HepG2 (cell line): Measurements from ENCODE around the gene STK38L. TPM values are rescaled to one million over a fixed set of nuclear protein-coding genes. Genes with fewer than 3 reads are reported as not detected.

Experiments
- ATAC-seq: fragments of 200-7000 bp; cut with Tn5 transposase; 3 replicates; pipeline ENCODE4 v1.9.1; 2020; ENCODE audit warnings: mild to moderate bottlenecking, moderate library complexity
- BruUV-seq: library from RNA; stranded (reverse); fragments of 400-500 nt; replicated peaks from 2 replicates; lab custom pipeline; 2021; lab: Mats Ljungman, UMichigan
- CTCF ChIA-PET: fragments of 300-600 bp; formaldehyde crosslinking; extraction: SDS; loops from one replicate; lab custom pipeline; 2021; ENCODE audit warnings: low total read pairs, inconsistent platforms, low intra/inter-chr PET ratio; lab: Yijun Ruan, JAX
- POLR2A ChIA-PET: fragments of 350-600 bp; sonication (Branson Sonifier 250); formaldehyde crosslinking; loops from one replicate; lab custom pipeline; 2020; ENCODE audit warnings: antibody characterized with exemption, inconsistent platforms; lab: Yijun Ruan, JAX
- DNase-seq: peaks from one replicate; pipeline ENCODE4 v3.0.0-alpha.2; 2015; ENCODE audit warnings: low spot score
- FAIRE-seq: peaks from 3 replicates; lab custom pipeline; 2011; peaks lifted over from hg19 to GRCh38; lab: Jason Lieb, UNC
- H2AFZ ChIP-seq: one replicate; pipeline ENCODE4 v1.6.1; 2011; ENCODE audit warnings: low read length, inconsistent platforms
- H3K27ac ChIP-seq: fragments of 300-600 bp; 3 replicates; pipeline ENCODE4 v1.8.0; 2011; ENCODE audit warnings: mixed run types, mild to moderate bottlenecking, mixed read lengths, low read length, inconsistent platforms; ENCODE audit not compliant: insufficient read depth; ENCODE audit errors: extremely low read length
- H3K27me3 ChIP-seq, 2 experiments: fragments of 200-600 bp in 1 of 2; 2 replicates in 1 of 2; 3 replicates in 1 of 2; pipeline versions ENCODE4 v1.6.0 to v1.8.0; 2011; ENCODE audit warnings: low read length in 2 of 2, mild to moderate bottlenecking in 2 of 2, moderate library complexity in 2 of 2, inconsistent platforms in 1 of 2; ENCODE audit not compliant: insufficient read depth in 2 of 2, control insufficient read depth in 1 of 2
- H3K36me3 ChIP-seq, 2 experiments: fragments of 200-600 bp in 1 of 2; replicated peaks in 1 of 2; 2 replicates in 1 of 2; 3 replicates in 1 of 2; pipeline versions ENCODE4 v1.5.1 to v1.8.0; 2011; ENCODE audit warnings: low read length in 2 of 2, inconsistent platforms in 1 of 2; ENCODE audit not compliant: insufficient read depth in 2 of 2, control insufficient read depth in 1 of 2
- H3K4me1 ChIP-seq: 2 replicates; pipeline ENCODE4 v1.5.1; 2012; ENCODE audit warnings: low read length, inconsistent platforms; ENCODE audit not compliant: insufficient read depth
- H3K4me2 ChIP-seq: 2 replicates; pipeline ENCODE4 v1.6.0; 2011; ENCODE audit warnings: low read depth, low read length, inconsistent platforms
- H3K4me3 ChIP-seq, 3 experiments: fragments of 200-600 bp in 1 of 3; sonication (generic), shearing (Covaris generic) in 1 of 3; replicated peaks in 1 of 3; 2 replicates each; pipeline ENCODE4 v1.5.1; 2011 to 2016; ENCODE audit warnings: low read length in 3 of 3, inconsistent platforms in 2 of 3, low read depth in 2 of 3, mild to moderate bottlenecking in 2 of 3, control low read depth in 1 of 3, mixed read lengths in 1 of 3; ENCODE audit not compliant: insufficient read depth in 1 of 3
- H3K79me2 ChIP-seq: one replicate; pipeline ENCODE4 v1.6.1; 2011; ENCODE audit warnings: low read length, inconsistent platforms; ENCODE audit not compliant: insufficient read depth
- H3K9ac ChIP-seq: 2 replicates; pipeline ENCODE4 v1.6.0; 2011; ENCODE audit warnings: mild to moderate bottlenecking, low read depth, low read length, inconsistent platforms; ENCODE audit not compliant: insufficient read depth
- H3K9me3 ChIP-seq: 2 replicates; pipeline ENCODE4 v1.5.1; 2012; ENCODE audit warnings: mild to moderate bottlenecking, low read length
- H4K20me1 ChIP-seq: 2 replicates; pipeline ENCODE4 v1.6.0; 2011; ENCODE audit warnings: inconsistent platforms, mild to moderate bottlenecking, low read length, moderate library complexity; ENCODE audit not compliant: insufficient read depth
- EHMT2 ChIP-seq: fragments of 200-600 bp; sonication (generic); IDR thresholded peaks from 2 replicates; pipeline ENCODE4 v1.7.0; 2017; ENCODE audit warnings: antibody characterized with exemption, low read depth, low read length, borderline replicate concordance
- ESRRA ChIP-seq: sonication (generic); formaldehyde crosslinking; IDR thresholded peaks from 2 replicates; pipeline ENCODE4 v1.5.1; 2020; ENCODE audit warnings: mild to moderate bottlenecking, low read depth, missing genetic modification reagents
- NR2F1 ChIP-seq, 2 experiments: fragments of 450-650 bp in 1 of 2; formaldehyde crosslinking in 1 of 2; IDR thresholded peaks; 2 replicates each; pipeline versions ENCODE4 v1.5.0 to v1.6.1; 2016 to 2020; ENCODE audit warnings: mild to moderate bottlenecking in 1 of 2, missing compliant biosample characterization in 1 of 2, missing genetic modification reagents in 1 of 2, moderate library complexity in 1 of 2
- ZBTB40 ChIP-seq, 2 experiments: fragments of 450-650 bp in 1 of 2; sonication (generic) in 1 of 2; formaldehyde crosslinking in 1 of 2; IDR thresholded peaks; 2 replicates each; pipeline versions ENCODE4 v1.6.1 to v1.8.0; 2016 to 2022; ENCODE audit warnings: antibody characterized with exemption in 1 of 2, mild to moderate bottlenecking in 1 of 2, missing genetic modification reagents in 1 of 2
- ZNF781 ChIP-seq: sonication (generic); formaldehyde crosslinking; IDR thresholded peaks from 2 replicates; pipeline ENCODE4 v1.5.1; 2020; ENCODE audit warnings: borderline replicate concordance, mild to moderate bottlenecking, missing genetic modification reagents; ENCODE audit errors: not compliant biosample characterization
- WGBS: methylation state at CpG from one replicate; pipeline ENCODE4 v1.1.6; 2017; ENCODE audit warnings: low lambda C conversion rate; 5-methylcytosine and 5-hydroxymethylcytosine counted together
- in situ Hi-C: cut with HindIII; loops from 2 replicates; pipeline ENCODE4 v1.10.0; 2017; ENCODE audit warnings: low pct_unique_long_range_greater_than_20kb; ENCODE audit not compliant: extremely low pct_ligation_motif_present
- intact Hi-C: fragments of 100-400 bp; cut with micrococcal nuclease; formaldehyde crosslinking; loops from one replicate; pipeline ENCODE4 v1.10.0; 2022; ENCODE audit not compliant: unreplicated experiment
- polyA plus RNA-seq, 8 experiments: library from polyadenylated mRNA; depleted of rRNA in 3 of 8; stranded (reverse) in 7 of 8; unstranded in 1 of 8; fragments of >200 nt; fragmentation: Illumina TruSeq in 4 of 8; extraction: Trizol in 4 of 8; gene quantifications; 2 replicates each; pipeline versions ENCODE4 v1.2.1 to v1.2.3, GENCODE V29; 2011 to 2016; ENCODE audit warnings: low read depth in 4 of 8, missing spikeins in 1 of 8, mixed read lengths in 1 of 8; ENCODE audit not compliant: insufficient read depth in 1 of 8
- total RNA-seq, 5 experiments: library from RNA; depleted of rRNA; stranded (reverse); fragments of >200 nt; fragmentation: Illumina TruSeq; extraction: Trizol; gene quantifications; 2 replicates each; pipeline ENCODE4 v1.2.3, GENCODE V29; 2016; ENCODE audit warnings: low read depth in 1 of 5
- TF ChIP-seq, protein P1 (sequence below): sonication (generic); formaldehyde crosslinking; IDR thresholded peaks from 2 replicates; pipeline ENCODE4 v1.9.0; 2022; ENCODE audit warnings: missing genetic modification reagents, mild to moderate bottlenecking, borderline replicate concordance

Gene STK38L
- total and polyA plus RNA-seq, 2 of the 13 experiments (the other 11 are each of a cell fraction or from before 2014, with no cell fraction given) = 6.1 to 26.4 TPM

DNA sequence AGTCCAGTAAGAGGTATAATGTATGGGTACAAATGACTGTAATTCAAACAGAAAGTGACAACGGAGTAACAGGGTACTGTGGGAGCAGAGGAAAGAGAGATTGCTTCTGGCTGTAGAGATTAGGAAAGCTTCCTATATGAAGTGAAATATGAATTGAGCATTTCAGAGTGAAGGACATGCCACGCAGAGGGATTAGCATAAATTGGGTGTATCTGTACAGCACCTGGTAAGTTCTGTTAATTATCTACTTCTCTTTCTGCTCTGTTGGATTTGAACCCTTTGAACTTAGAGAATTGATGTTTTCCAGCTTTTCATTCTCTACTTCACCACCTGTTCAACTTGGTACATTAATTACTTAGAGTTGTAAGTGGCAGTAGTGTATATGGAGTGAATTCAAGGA is 8.8 kb downstream of the STK38L start:
- H3K4me1 ChIP-seq = peaks cover 18% of the 10 kb centered on the region
- in situ Hi-C loops = no loop called here
- H3K9ac ChIP-seq = no peak overlapping the region
- WGBS = 86% methylated on average over 2 of the region's 2 CpGs
- ATAC-seq (no peak), DNase-seq (no peak), FAIRE-seq (no peak)
- peaks cover 12% of the 10 kb centered on the region for H3K79me2 ChIP-seq
- no peaks in the 10 kb centered on the region for H3K9me3 ChIP-seq
- no TSS peak for BruUV-seq
- H3K4me2 ChIP-seq = no peak overlapping the region
- H2AFZ ChIP-seq = no peak overlapping the region
- no peak overlapping the region for H3K4me3 ChIP-seq
- H3K36me3 ChIP-seq = no peaks in the 10 kb centered on the region; a peak in 1 of 5 replicates
- no peaks in the 10 kb centered on the region for H3K27me3 ChIP-seq
- TF ChIP-seq NR2F1 (CRISPR knock-in tag; IDR thresholded peaks at IDR 0.05) (no peak), ESRRA (CRISPR knock-in tag) (no peak), EHMT2 (no peak), ZNF781 (CRISPR knock-in tag) (no peak), ZBTB40 (IDR thresholded peaks at IDR 0.05) (no peak), ZBTB40 (CRISPR knock-in tag; IDR thresholded peaks at IDR 0.05) (no peak)
- TF ChIP-seq, protein P1, sequence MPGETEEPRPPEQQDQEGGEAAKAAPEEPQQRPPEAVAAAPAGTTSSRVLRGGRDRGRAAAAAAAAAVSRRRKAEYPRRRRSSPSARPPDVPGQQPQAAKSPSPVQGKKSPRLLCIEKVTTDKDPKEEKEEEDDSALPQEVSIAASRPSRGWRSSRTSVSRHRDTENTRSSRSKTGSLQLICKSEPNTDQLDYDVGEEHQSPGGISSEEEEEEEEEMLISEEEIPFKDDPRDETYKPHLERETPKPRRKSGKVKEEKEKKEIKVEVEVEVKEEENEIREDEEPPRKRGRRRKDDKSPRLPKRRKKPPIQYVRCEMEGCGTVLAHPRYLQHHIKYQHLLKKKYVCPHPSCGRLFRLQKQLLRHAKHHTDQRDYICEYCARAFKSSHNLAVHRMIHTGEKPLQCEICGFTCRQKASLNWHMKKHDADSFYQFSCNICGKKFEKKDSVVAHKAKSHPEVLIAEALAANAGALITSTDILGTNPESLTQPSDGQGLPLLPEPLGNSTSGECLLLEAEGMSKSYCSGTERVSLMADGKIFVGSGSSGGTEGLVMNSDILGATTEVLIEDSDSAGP = no peak
- TF ChIP-seq, all 625 proteins: peak for 0
- intact Hi-C loops = no loop called here
- Histone ChIP-seq H3K27ac (no peak overlapping the region), H4K20me1 (no peaks in the 10 kb centered on the region)
- ChIA-PET CTCF (no interaction called here), POLR2A (no interaction called here)
